Activated naive CD4-positive, alpha-beta T cell treated with anti-CD3 and anti-CD28 coated beads, Interleukin-2, amount 50 U/mL, for 24 hours (primary cell): ENCODE results near the gene KLHL22.
"Not testable (repeated sequence)": the region's sequence is repeated elsewhere in the genome, so short reads cannot be mapped to it uniquely, and the experiment has no call there.

Experiments
- H3K27ac Mint-ChIP-seq: one replicate; pipeline ENCODE4 v1.8.0; 2021; ENCODE audit warnings: mild to moderate bottlenecking, mixed read lengths
- H3K27me3 Mint-ChIP-seq: one replicate; pipeline ENCODE4 v1.8.0; 2021; ENCODE audit warnings: mixed read lengths
- H3K36me3 Mint-ChIP-seq: one replicate; pipeline ENCODE4 v1.8.0; 2021; ENCODE audit warnings: mixed read lengths
- H3K4me1 Mint-ChIP-seq: one replicate; pipeline ENCODE4 v1.8.0; 2021; ENCODE audit warnings: mixed read lengths
- H3K4me3 Mint-ChIP-seq: one replicate; pipeline ENCODE4 v1.8.0; 2021; ENCODE audit warnings: mild to moderate bottlenecking, mixed read lengths
- H3K9me3 Mint-ChIP-seq: one replicate; pipeline ENCODE4 v1.8.0; 2021; ENCODE audit warnings: mixed read lengths

Gene KLHL22

DNA sequence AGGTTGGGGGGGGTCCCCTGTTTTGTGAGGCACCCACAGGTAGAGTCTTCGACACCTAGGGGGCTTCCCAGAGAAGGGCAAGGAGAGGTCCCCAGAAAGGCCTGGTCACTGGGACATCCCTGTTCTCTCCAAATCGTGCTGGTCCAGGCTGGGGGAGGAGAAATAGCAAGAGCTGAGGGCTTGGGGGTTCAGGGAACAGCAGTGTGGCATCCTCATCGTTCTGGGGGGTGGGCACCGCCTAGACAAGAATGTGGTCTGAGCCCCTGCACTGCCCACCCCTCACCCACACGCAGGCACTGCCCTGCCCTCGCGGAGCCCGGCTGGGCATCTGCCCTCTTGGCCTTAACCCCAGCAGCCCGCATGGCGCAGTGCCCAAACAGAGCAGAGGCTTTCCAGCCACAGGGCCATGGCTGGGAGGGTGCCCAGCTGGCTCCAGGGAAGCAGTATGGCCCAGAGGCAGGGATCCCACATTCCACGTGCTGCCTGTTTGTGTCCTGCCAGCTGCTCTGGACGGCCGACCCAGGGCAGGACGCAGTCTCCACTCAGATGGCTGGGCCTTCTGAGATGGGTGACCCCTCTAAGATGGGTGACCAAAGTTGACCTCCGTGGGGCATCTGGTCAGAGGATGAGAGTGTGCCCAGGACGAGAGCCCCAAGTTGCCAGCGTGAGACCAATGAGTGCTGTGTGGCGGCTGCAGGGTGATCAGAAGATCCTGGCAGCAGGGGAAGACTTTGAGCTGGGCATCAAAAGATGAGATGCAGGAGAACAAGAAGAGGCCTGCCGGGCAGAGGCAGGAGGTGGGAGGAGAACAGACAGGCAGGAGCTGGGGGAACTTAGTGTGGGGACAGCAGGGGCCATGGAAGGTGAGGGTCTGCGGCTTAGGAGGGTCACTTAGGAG, 72.3 kb downstream of the KLHL22 start:
- H3K36me3 Mint-ChIP-seq: no peaks in the 10 kb centered on the region
- no peaks in the 10 kb centered on the region for H3K9me3 Mint-ChIP-seq
- no peak overlapping the region for H3K27ac Mint-ChIP-seq
- peak overlapping the region; percentile 16 for H3K4me3 Mint-ChIP-seq
- peaks cover 4% of the 10 kb centered on the region for H3K4me1 Mint-ChIP-seq
- H3K27me3 Mint-ChIP-seq: peaks cover 11% of the 10 kb centered on the region

DNA sequence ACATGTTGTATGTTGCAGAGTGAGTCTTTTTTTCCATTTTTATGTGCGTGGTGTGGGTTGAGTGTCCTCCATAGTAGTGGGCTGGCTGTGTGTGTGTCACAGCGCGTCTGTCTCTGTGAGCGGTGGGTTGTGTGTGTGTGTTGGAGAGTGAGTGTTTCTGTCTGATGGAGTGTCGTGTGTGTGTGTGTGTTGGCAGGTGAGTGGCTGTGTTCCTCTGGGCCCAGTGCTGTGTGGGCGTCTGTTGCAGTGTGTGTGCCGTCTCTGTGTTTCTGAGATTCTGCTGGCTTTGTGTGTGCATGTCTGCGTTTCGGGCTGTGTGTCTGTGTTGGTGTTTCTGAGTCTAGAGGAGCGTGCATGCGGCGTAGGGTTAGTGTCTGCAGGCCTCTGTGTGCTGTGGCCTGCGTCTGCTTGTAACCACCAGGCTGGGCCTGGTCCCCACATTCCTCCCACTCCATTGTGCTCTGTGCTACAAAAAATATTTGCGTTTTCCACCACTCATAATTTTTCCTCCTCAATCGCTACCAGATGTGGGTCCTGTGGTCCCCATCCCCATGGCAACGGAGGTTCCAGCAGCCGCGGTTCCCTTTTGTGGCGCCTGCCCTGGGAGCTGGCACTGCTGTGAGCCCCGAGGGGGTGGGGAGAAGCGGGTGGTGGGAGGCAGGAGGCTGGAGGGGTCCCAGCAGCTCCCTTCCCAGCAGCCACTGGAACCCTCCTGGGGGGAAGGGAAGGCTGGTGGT, 73.2 kb downstream of the KLHL22 start:
- no peaks in the 10 kb centered on the region for H3K36me3 Mint-ChIP-seq
- no peaks in the 10 kb centered on the region for H3K9me3 Mint-ChIP-seq
- peaks cover 10% of the 10 kb centered on the region for H3K27me3 Mint-ChIP-seq
- H3K27ac Mint-ChIP-seq: no peak overlapping the region
- H3K4me1 Mint-ChIP-seq: peaks cover 4% of the 10 kb centered on the region
- H3K4me3 Mint-ChIP-seq: no peak overlapping the region

GRCh38 chr22:20421507-20421874, 74.1 kb downstream of the KLHL22 start:
- Mint-ChIP-seq H3K4me1 (no peaks in the 10 kb centered on the region), H3K27ac (no peak overlapping the region), H3K4me3 (no peak overlapping the region), H3K27me3 (peaks cover 4% of the 10 kb centered on the region), H3K36me3 (no peaks in the 10 kb centered on the region), H3K9me3 (no peaks in the 10 kb centered on the region)

GRCh38 chr22:20420157-20420842, 75.3 kb downstream of the KLHL22 start:
- H3K4me1 Mint-ChIP-seq: no peaks in the 10 kb centered on the region
- H3K36me3 Mint-ChIP-seq: no peaks in the 10 kb centered on the region
- H3K4me3 Mint-ChIP-seq: no peak overlapping the region
- H3K9me3 Mint-ChIP-seq: no peaks in the 10 kb centered on the region
- peaks cover 4% of the 10 kb centered on the region for H3K27me3 Mint-ChIP-seq
- no peak overlapping the region for H3K27ac Mint-ChIP-seq

GRCh38 chr22:20419664-20419951, 76.0 kb downstream of the KLHL22 start:
- H3K36me3 Mint-ChIP-seq: no peaks in the 10 kb centered on the region
- no peak overlapping the region for H3K27ac Mint-ChIP-seq
- no peaks in the 10 kb centered on the region for H3K4me1 Mint-ChIP-seq

GRCh38 chr22:20418211-20418788, 77.3 kb downstream of the KLHL22 start:
- Mint-ChIP-seq H3K27me3 (no peaks in the 10 kb centered on the region), H3K9me3 (no peaks in the 10 kb centered on the region), H3K4me3 (peak overlapping the region; percentile 12), H3K36me3 (no peaks in the 10 kb centered on the region), H3K27ac (no peak overlapping the region), H3K4me1 (no peaks in the 10 kb centered on the region)

More at GRCh38 chr22:20419664-20419951, 76.0 kb downstream of the KLHL22 start:
- no peak overlapping the region for H3K4me3 Mint-ChIP-seq
- H3K9me3 Mint-ChIP-seq: no peaks in the 10 kb centered on the region
- peaks cover 4% of the 10 kb centered on the region for H3K27me3 Mint-ChIP-seq

GRCh38 chr22:20415699-20416098, 79.9 kb downstream of the KLHL22 start:
- H3K27me3 Mint-ChIP-seq, H3K4me3 Mint-ChIP-seq, H3K9me3 Mint-ChIP-seq, H3K36me3 Mint-ChIP-seq, H3K4me1 Mint-ChIP-seq: not testable (repeated sequence)
- H3K27ac Mint-ChIP-seq: peak overlapping the region; percentile 43

GRCh38 chr22:20415241-20415640, 80.4 kb downstream of the KLHL22 start:
- not testable (repeated sequence) for H3K4me3 Mint-ChIP-seq, H3K9me3 Mint-ChIP-seq, H3K27me3 Mint-ChIP-seq, H3K36me3 Mint-ChIP-seq, H3K4me1 Mint-ChIP-seq
- peak overlapping the region; percentile 31 for H3K27ac Mint-ChIP-seq

GRCh38 chr22:20414450-20414849, 81.1 kb downstream of the KLHL22 start:
- Mint-ChIP-seq H3K4me1 (no peaks in the 10 kb centered on the region), H3K4me3 (no peak overlapping the region), H3K36me3 (no peaks in the 10 kb centered on the region), H3K27ac (no peak overlapping the region), H3K27me3 (no peaks in the 10 kb centered on the region), H3K9me3 (no peaks in the 10 kb centered on the region)

- Mint-ChIP-seq H3K4me3 (no peak overlapping the region), H3K27me3 (no peaks in the 10 kb centered on the region), H3K27ac (no peak overlapping the region), H3K9me3 (no peaks in the 10 kb centered on the region), H3K36me3 (no peaks in the 10 kb centered on the region), H3K4me1 (no peaks in the 10 kb centered on the region)
These were observed 81.5 kb downstream of the KLHL22 start for GRCh38 chr22:20414059-20414440.

DNA sequence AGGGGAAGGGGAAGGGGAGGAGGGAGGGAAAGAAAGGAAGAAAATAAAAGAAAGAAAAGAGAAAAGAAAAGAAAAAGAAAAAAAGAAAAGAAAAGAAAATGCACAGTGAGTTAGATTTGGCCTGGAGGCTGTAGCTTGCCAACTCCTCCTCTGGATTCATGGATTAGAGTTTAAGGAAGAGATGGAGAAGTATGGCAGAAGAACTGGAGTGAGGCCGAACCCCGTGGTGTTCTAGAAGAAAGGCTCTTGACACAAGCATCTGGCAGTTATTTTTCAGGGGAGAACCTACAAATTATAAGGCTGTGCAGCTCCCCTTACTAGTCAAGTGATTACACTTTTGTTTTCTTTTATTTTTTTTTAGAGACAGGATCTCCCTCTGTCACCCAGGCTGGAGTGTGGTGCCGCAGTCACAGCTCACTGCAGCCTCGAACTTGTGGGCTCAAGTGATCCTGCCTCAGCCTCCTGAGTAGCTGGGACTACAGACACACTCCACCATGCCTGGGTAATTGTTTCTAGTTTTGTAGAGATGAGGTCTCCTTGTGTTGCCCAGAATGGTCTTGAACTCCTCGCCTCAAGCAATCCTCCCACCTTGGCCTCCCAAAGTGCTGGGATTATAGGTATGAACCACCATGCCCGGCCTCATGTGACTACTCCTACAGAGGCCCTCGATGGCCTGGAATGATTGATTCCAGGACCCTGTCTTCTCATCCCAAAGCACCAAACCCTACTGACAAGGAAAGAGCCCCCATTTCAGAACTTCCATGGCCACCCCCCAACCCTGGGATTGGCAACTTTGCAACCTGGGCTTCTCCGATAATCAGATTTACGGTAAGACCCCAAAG, 82.2 kb downstream of the KLHL22 start:
- no peaks in the 10 kb centered on the region for H3K4me1 Mint-ChIP-seq
- no peaks in the 10 kb centered on the region for H3K36me3 Mint-ChIP-seq
- H3K9me3 Mint-ChIP-seq: no peaks in the 10 kb centered on the region
- H3K27me3 Mint-ChIP-seq: no peaks in the 10 kb centered on the region
- H3K27ac Mint-ChIP-seq: no peak overlapping the region
- H3K4me3 Mint-ChIP-seq: no peak overlapping the region

GRCh38 chr22:20412474-20413216, 83.0 kb downstream of the KLHL22 start:
- no peaks in the 10 kb centered on the region for H3K9me3 Mint-ChIP-seq
- H3K4me1 Mint-ChIP-seq: no peaks in the 10 kb centered on the region
- no peak overlapping the region for H3K4me3 Mint-ChIP-seq
- no peak overlapping the region for H3K27ac Mint-ChIP-seq
- no peaks in the 10 kb centered on the region for H3K27me3 Mint-ChIP-seq
- no peaks in the 10 kb centered on the region for H3K36me3 Mint-ChIP-seq

GRCh38 chr22:20409385-20409784, 86.2 kb downstream of the KLHL22 start:
- H3K36me3 Mint-ChIP-seq, H3K9me3 Mint-ChIP-seq, H3K27ac Mint-ChIP-seq, H3K4me1 Mint-ChIP-seq, H3K27me3 Mint-ChIP-seq, H3K4me3 Mint-ChIP-seq: not testable (repeated sequence)

- no peaks in the 10 kb centered on the region for H3K9me3 Mint-ChIP-seq
- H3K4me3 Mint-ChIP-seq: no peak overlapping the region
- H3K27me3 Mint-ChIP-seq: no peaks in the 10 kb centered on the region
- H3K4me1 Mint-ChIP-seq: no peaks in the 10 kb centered on the region
- H3K36me3 Mint-ChIP-seq: peaks cover 7% of the 10 kb centered on the region
- H3K27ac Mint-ChIP-seq: no peak overlapping the region
These were observed 86.7 kb downstream of the KLHL22 start for GRCh38 chr22:20408891-20409290.
